Erythroblast (primary cell): ENCODE data around the gene SRD5A2.

ENCODE experiments used
- GATA1 ChIP-seq: IDR thresholded peaks from 2 replicates; pipeline ENCODE4 v1.6.1; 2011; ENCODE audit warnings: low read depth, mild to moderate bottlenecking, control low read depth, low read length, moderate library complexity
- POLR2A ChIP-seq: IDR thresholded peaks from 2 replicates; pipeline ENCODE4 v1.6.1; 2011; ENCODE audit warnings: mild to moderate bottlenecking, low read length

DNA sequence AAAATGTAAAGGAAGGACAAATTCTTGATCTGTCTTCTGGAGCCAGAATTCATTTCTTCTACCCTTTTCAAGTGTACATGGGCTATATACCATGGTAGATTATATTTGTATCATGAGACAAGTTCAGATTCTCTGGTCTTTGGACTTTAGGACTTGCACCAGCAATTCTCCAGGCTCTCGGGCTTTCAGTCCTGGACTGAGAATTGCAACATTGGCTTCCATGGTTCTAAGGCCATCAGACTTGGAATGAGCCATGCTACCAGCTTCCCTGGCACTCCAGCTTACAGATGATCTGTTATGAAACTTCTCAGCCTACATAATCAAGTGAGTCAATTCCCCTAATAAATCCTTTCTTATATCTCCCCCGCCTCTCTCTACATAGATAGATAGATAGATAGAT is 33.3 kb downstream of the SRD5A2 start:
- no peak for TF ChIP-seq POLR2A
- TF ChIP-seq GATA1: no peak
